Stimulated activated naive CD4-positive, alpha-beta T cell (primary cell): ENCODE results near the gene ZYX.
"Not testable (repeated sequence)": the region's sequence is repeated elsewhere in the genome, so short reads cannot be mapped to it uniquely, and the experiment has no call there.

Experiments
- DNase-seq, 6 experiments: peaks; one replicate each; lab custom pipeline; 2025; lab: John Stamatoyannopoulos, UW

ZYX gene

GRCh38 chr7:143384661-143385631, 3.8 kb downstream of the ZYX start:
- no peak for DNase-seq

GRCh38 chr7:143385891-143386781, 5.0 kb downstream of the ZYX start:
- DNase-seq, result peak in 4 of 6 experiments; percentile 26 to 62 (median 42)

GRCh38 chr7:143387156-143387975, 6.2 kb downstream of the ZYX start:
- DNase-seq, result no peak

DNA sequence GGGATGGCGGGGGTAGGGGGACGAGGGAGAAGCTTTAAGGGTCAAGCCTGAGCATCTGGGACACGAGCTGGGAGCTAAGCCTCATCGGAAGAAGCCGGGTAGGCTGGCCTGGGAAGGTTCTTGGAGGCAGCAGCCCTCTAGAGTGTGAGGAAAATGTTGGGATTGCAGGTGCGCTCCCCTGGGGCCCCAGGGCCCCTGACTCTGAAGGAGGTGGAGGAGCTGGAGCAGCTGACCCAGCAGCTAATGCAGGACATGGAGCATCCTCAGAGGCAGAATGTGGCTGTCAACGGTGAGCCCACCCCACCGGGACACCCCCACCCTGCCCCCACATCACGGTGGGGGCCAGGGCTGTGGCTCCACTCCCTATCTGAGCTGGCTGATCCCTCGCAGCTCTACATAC, 6.9 kb downstream of the ZYX start:
- no peak for DNase-seq

DNA sequence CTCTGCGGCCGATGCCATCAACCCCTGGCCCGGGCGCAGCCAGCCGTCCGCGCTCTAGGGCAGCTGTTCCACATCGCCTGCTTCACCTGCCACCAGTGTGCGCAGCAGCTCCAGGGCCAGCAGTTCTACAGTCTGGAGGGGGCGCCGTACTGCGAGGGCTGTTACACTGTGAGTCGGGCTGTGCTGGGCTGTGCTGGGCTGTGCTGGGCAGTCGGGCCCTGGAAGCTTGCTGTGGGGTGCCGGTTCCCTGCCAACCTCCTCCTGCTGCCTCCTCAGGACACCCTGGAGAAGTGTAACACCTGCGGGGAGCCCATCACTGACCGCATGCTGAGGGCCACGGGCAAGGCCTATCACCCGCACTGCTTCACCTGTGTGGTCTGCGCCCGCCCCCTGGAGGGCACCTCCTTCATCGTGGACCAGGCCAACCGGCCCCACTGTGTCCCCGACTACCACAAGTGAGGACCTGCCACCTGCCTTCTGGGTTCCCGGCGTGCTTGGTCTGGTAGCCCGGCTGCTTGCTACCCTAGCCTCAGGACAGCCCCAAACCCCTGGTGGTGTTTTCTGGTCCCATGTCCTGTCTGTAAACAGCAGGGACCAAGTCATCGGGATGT, 7.5 kb downstream of the ZYX start:
- DNase-seq, result no peak

GRCh38 chr7:143389316-143390103, 8.4 kb downstream of the ZYX start:
- DNase-seq, result no peak

DNA sequence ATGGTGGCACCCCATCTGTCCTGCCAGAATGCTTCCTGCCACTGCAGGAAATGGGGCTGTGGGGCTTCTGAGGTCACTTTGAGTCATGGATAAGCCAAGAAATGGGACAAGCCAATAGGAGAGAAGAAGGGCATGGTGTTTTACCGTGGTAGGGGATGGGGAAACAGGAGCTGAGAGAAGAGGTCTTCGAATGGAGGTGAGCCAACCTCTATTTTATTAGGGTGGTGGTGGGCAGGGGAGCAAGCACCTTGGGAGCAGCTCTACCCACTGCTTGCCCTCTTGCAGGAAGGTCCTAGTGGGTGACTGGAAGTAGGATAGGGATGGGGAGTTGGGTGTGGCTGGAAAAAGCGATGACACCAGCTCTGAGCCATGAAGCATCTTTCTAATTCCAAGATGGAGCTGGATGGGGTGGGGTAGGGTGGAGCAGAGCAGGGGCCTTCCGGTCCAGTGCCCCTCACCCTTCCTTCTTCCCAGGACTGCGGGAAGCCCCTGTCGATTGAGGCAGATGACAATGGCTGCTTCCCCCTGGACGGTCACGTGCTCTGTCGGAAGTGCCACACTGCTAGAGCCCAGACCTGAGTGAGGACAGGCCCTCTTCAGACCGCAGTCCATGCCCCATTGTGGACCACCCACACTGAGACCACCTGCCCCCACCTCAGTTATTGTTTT, 9.1 kb downstream of the ZYX start:
- no peak for DNase-seq

GRCh38 chr7:143390773-143391317, 9.7 kb downstream of the ZYX start:
- no peak for DNase-seq

- DNase-seq, result no peak
These were observed 10.6 kb downstream of the ZYX start for GRCh38 chr7:143391462-143392404.

DNA sequence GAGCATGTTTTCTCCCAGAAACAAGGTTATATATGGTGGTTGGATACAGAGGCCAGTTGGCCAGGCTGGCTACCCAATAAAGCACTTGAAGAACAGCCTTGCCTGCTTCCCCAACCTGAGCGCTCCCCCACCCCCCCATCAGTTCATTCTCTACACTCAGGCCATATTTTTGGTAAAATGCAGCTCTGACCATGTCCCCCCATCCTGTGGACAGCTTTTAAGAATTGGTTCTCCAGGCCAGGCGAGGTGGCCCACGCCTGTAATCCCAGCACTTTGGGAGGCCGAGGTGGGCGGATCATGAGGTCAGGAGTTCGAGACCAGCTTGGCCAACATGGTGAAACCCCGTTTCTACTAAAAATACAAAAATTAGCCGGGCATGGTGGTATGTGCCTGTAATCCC, 11.3 kb downstream of the ZYX start:
- not testable (repeated sequence) for DNase-seq

DNA sequence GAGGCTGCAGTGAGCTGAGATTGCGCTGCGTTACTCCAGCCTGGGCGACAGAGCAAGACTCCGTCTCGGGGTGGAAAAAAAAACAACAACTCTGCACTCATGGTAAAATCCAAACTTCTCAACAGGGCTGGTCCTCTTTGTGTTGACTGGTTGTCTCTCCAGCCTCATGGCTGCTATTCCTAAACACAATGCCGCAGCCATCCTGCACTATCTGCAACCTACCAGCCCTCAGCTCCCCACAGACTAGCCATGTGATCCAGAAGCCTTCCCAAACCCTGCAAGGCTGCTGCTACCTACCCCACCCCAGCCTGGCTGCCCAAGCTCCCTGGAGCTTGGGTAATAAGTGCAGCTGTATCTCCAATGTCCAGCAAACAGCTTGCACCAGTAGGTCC, 11.7 kb downstream of the ZYX start:
- DNase-seq, result no peak

- no peak for DNase-seq
These were observed 12.3 kb downstream of the ZYX start for GRCh38 chr7:143393267-143394041.

DNA sequence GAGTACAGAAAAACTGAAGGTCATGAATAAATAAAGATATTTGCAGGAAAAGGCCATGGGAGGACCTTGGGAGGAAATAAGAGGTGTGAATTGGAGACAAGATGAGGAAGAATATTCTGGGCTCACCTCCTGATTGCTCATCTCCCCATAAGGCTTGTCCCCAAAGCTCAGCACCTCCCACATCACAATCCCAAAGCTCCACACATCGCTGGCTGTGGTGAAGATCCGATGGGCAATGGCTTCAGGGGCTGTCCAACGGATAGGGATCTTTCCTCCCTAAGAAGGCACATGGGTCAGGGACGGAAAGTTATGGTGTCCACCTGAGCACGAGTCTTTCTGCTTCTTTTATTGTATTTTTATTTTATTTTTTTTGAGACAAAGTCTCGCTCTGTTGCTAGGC, 12.9 kb downstream of the ZYX start:
- DNase-seq, result no peak

GRCh38 chr7:143394777-143395176, 13.6 kb downstream of the ZYX start:
- no peak for DNase-seq

- no peak for DNase-seq
These were observed 14.3 kb downstream of the ZYX start for GRCh38 chr7:143395187-143396149.

- DNase-seq, result no peak
These were observed 15.0 kb downstream of the ZYX start for GRCh38 chr7:143396182-143396581.
